Mucosa of descending colon (tissue), 3 donors: ENCODE results near the gene IL4. TPM values are rescaled to one million over a fixed set of nuclear protein-coding genes. Genes with fewer than 3 reads are reported as not detected.
"Not testable (repeated sequence)": the region's sequence is repeated elsewhere in the genome, so short reads cannot be mapped to it uniquely, and the experiment has no call there.

Experiments used
- ATAC-seq: fragments of 200-7000 bp; cut with Tn5 transposase; one replicate; pipeline ENCODE4 v1.9.1; 2020; ENCODE audit warnings: mild to moderate bottlenecking, moderate library complexity
- DNase-seq, 3 donors: peaks; one replicate each; pipeline ENCODE4 v3.0.0-alpha.2; 2020
- H3K36me3 ChIP-seq: fragments of 200-600 bp; one replicate; pipeline ENCODE4 v1.8.0; 2021; ENCODE audit warnings: low read depth, mild to moderate bottlenecking
- H3K4me1 ChIP-seq: fragments of 200-600 bp; one replicate; pipeline ENCODE4 v1.8.0; 2021; ENCODE audit warnings: low read depth, mild to moderate bottlenecking
- H3K4me3 ChIP-seq: fragments of 200-600 bp; one replicate; pipeline ENCODE4 v1.8.0; 2021; ENCODE audit warnings: mild to moderate bottlenecking
- H3K9me3 ChIP-seq: fragments of 200-600 bp; one replicate; pipeline ENCODE4 v1.8.0; 2021; ENCODE audit warnings: mild to moderate bottlenecking
- CTCF ChIP-seq: fragments of 200-600 bp; IDR thresholded peaks from one replicate; pipeline ENCODE4 v1.8.0; 2022; ENCODE audit warnings: antibody characterized with exemption, mild to moderate bottlenecking
- intact Hi-C, 2 donors: fragments of 100-400 bp; cut with DNase I in 1 of 2; cut with micrococcal nuclease in 1 of 2; formaldehyde crosslinking; loops; one replicate each; pipeline versions ENCODE4 v1.11.0 to v1.11.1; 2022; cut with DNase I, micrococcal nuclease
- total RNA-seq, 3 donors: library from RNA; stranded (reverse); fragmentation: NEBNext Ultra II Directional in 2 of 3; extraction: Animal tissue kit (Norgen Biotek cat#: 25700) in 2 of 3; gene quantifications; one replicate each; pipeline versions ENCODE4 v1.2.1 to v1.2.4, GENCODE V29; 2021 to 2023
- donor health status: DM: no; HTN: no; CAD: no; lungs with moderate emphysema.
- donor health status: DM: no; HTN: no; CAD: no.
- donor health status: DM: no; HTN: yes; CAD: no.

The IL4 gene
- total RNA-seq, 3 donors from 2014 or later: not detected

GRCh38 chr5:132688536-132689339, 14.9 kb downstream of the IL4 start:
- Histone ChIP-seq H3K36me3 (no peaks in the 10 kb centered on the region), H3K4me3 (no peak overlapping the region), H3K4me1 (no peaks in the 10 kb centered on the region), H3K9me3 (no peaks in the 10 kb centered on the region)
- DNase-seq (no peak), ATAC-seq (no peak)
- TF ChIP-seq CTCF: no peak
- intact Hi-C loops: no loop called here

- Histone ChIP-seq H3K9me3 (no peaks in the 10 kb centered on the region), H3K4me3 (no peak overlapping the region), H3K4me1 (no peaks in the 10 kb centered on the region), H3K36me3 (no peaks in the 10 kb centered on the region)
- no peak for TF ChIP-seq CTCF
- intact Hi-C loops: no loop called here
- ATAC-seq: no peak
- no peak for DNase-seq
Observed at GRCh38 chr5:132689513-132689912, 15.7 kb downstream of the IL4 start.

GRCh38 chr5:132690156-132690555, 16.4 kb downstream of the IL4 start:
- H3K4me3 ChIP-seq: no peak overlapping the region
- intact Hi-C loops: no loop called here
- no peaks in the 10 kb centered on the region for H3K9me3 ChIP-seq
- H3K4me1 ChIP-seq: no peaks in the 10 kb centered on the region
- no peak for DNase-seq
- TF ChIP-seq CTCF: no peak
- no peaks in the 10 kb centered on the region for H3K36me3 ChIP-seq
- no peak for ATAC-seq

GRCh38 chr5:132691755-132692631, 18.2 kb downstream of the IL4 start:
- DNase-seq, H3K36me3 ChIP-seq, H3K9me3 ChIP-seq, H3K4me3 ChIP-seq, ATAC-seq, intact Hi-C loops, H3K4me1 ChIP-seq: not testable (repeated sequence)

GRCh38 chr5:132692632-132692967, 18.8 kb downstream of the IL4 start:
- intact Hi-C loops: no loop called here
- DNase-seq (no peak), ATAC-seq (no peak)
- Histone ChIP-seq H3K4me1 (no peaks in the 10 kb centered on the region), H3K4me3 (no peak overlapping the region), H3K36me3 (no peaks in the 10 kb centered on the region), H3K9me3 (no peaks in the 10 kb centered on the region)
- no peak for TF ChIP-seq CTCF

GRCh38 chr5:132695956-132696355, 22.2 kb downstream of the IL4 start:
- H3K4me1 ChIP-seq: no peaks in the 10 kb centered on the region
- H3K4me3 ChIP-seq: no peak overlapping the region
- no peak for DNase-seq
- no peaks in the 10 kb centered on the region for H3K9me3 ChIP-seq
- intact Hi-C loops: no loop called here
- TF ChIP-seq CTCF: no peak
- no peaks in the 10 kb centered on the region for H3K36me3 ChIP-seq
- ATAC-seq: no peak
